Loucy (cell line): ENCODE data around the gene USP22.

ENCODE experiments used
- CTCF ChIP-seq: fragments of 200-600 bp; sonication (generic); conservative IDR thresholded peaks from 2 replicates; pipeline ENCODE4 v1.5.1; 2014; ENCODE audit warnings: mild to moderate bottlenecking, antibody characterized with exemption, low read length
- EZH2phosphoT487 ChIP-seq: fragments of 200-600 bp; IDR thresholded peaks from 2 replicates; pipeline ENCODE4 v1.6.1; 2018; ENCODE audit warnings: antibody characterized with exemption, mild to moderate bottlenecking, moderate library complexity, borderline replicate concordance

GRCh38 chr17:20979792-20980083, 63.1 kb downstream of the USP22 start:
- TF ChIP-seq CTCF (no peak), EZH2phosphoT487 (no peak)
